ENCODE data around the gene MUC5AC.
"Not testable (repeated sequence)": the region's sequence is repeated elsewhere in the genome, so short reads cannot be mapped to it uniquely, and the experiment has no call there.

MUC5AC gene

DNA sequence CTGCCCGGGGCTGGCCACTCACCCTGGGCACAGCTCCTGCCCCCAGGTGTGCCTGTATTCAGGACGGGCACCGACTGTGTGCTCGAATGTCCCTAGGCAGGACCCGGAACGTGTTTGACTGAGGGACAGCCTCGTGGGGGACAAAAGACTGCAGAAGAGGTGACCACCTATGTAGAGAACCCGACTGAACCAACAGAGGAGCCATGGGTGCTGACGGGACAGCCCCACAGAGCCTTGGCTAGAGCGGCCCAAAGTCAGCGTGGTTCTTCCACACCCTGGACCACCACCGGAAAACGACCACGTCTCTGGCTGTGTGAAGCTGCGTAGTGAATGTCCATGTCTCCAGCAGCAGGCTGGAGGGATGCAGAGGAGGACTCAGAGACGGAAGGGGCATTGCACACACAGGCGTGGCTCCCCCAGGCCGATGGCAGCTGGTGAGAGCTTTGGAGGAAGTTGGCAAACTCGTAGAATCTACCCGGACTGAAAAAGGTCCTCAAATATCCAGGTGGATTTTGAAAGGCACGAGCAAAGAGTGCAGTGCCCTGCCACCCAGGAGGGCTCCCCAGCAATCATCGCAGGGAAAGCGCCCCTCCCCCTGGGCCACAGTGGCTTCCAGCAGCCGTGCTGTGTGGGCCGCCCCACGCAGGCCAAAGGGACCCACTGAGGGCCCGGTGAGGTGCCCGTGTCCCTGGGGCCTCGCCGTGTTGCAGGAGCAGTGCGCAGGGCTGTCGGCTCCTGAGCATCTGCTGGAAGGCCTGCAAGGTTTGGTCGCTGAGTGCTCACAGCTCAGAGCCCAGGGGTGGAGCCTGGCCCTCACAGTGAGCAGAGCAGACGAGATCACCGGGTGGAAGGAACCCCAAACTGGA lies 47.6 kb downstream of the MUC5AC start:
- in situ Hi-C loops (cut with MboI; ENCODE audit: low sequenced_read_pairs): no loop called here

DNA sequence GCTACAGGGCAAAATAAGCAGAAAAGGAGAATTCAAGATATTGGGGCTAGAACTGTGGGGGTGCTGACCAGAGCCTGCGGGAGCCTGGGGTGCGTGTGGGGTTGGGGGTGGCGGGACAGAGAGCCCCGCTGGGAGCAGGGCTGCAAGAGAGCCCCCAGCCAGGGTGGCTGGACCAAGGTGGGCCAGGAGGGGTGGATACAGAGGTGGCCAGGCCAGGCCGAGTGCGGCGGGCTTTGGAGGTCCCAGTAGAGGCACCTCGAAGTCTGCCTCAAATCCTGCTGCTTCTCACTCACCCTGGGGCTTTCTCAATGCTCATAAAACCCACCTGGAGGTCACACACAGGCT lies 48.2 kb downstream of the MUC5AC start:
- in situ Hi-C loops (cut with MboI; ENCODE audit: low sequenced_read_pairs): no loop called here

DNA sequence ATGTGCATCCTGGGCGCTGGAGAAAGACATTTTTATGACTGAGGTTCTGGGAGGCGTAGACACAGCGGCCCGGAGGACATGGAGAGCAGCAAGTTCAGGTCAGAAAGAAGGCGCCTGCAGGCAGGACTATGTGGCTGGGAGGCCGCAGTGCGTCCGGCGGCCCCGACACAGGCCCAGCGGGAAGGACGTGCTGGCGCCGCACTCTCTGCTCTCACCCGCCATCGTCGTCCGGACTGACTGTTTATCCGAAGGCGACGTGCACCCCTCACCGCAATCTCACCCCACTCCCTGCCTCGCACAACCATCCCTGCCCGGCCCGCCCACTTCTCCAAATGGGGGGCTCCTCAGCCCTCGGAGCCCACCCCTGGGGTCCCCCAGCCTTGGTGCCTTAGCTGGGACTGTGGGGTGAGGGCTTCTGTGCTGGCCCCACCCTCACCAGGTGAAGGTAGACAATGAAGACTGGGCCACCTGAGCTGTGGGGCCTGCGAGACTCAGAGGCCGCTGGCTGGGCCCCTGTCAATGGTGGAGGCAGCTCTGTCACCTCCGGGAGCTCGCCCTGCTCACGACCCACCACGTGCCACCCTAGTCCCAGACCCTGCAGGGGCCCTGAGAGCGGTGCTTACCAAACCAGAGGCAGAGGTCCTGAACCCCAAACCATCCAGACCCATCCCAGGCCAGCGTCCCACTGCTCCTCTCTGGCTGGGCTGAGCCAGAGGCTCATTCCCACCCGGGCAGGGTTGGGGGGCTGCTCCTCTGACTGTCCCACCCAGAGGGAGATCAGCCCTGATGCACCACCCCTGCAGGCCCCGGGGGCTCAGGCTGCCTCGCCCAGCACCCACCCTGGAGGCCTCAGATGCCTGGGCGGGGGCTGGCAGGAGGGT lies 48.9 kb downstream of the MUC5AC start:
- in situ Hi-C loops (cut with MboI; ENCODE audit: low sequenced_read_pairs): no loop called here

DNA sequence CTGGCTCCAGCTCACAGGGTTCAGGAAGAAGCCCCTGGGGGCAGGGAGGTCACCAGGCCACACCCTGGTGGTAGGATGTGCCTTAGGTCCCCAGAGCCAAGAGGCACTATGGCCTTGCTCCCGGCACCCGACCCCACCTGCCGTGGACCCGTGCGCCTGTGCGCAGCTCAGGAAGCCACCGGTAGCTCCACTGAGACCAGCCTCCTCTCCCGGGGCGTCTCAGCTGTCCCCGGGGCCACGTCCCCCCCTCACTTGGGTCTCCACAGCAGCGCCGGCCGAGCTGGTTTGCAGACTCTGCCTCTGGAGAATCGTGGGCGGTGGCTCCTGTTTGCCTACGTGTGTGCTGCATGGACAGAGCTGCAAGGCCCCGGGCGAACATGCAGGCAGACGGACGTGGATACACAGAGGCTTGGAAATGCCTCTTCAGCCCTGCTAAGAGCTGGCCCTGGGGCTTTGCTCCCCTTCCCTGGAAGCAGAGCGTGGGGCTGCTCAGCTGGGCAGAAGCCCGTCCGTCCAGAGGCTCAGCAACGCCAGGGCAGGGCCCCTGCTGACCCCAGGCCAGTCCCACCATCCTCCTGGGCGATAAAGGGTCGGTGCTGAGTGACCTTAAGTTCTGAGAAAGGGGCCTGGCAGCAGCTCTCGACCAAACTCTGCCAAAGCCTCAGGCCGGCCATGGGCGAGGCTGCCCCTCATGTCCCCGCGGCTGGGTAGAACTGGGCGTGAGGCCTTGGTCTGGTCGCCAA lies 49.8 kb downstream of the MUC5AC start:
- in situ Hi-C loops (cut with MboI; ENCODE audit: low sequenced_read_pairs): no loop called here

DNA sequence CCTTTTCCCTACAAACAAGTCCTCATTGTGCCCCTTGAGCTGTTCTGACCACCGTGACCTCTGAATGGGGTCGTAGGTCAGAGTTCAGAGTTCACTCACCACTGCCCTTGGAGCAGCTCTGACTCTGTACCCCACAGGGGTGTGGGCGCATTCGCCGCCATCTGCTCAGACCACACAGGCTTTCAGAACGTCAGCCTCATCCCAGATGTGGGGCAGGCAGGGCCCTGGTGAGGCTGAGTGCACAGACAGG lies 50.3 kb downstream of the MUC5AC start:
- in situ Hi-C loops (cut with MboI; ENCODE audit: low sequenced_read_pairs): no loop called here

DNA sequence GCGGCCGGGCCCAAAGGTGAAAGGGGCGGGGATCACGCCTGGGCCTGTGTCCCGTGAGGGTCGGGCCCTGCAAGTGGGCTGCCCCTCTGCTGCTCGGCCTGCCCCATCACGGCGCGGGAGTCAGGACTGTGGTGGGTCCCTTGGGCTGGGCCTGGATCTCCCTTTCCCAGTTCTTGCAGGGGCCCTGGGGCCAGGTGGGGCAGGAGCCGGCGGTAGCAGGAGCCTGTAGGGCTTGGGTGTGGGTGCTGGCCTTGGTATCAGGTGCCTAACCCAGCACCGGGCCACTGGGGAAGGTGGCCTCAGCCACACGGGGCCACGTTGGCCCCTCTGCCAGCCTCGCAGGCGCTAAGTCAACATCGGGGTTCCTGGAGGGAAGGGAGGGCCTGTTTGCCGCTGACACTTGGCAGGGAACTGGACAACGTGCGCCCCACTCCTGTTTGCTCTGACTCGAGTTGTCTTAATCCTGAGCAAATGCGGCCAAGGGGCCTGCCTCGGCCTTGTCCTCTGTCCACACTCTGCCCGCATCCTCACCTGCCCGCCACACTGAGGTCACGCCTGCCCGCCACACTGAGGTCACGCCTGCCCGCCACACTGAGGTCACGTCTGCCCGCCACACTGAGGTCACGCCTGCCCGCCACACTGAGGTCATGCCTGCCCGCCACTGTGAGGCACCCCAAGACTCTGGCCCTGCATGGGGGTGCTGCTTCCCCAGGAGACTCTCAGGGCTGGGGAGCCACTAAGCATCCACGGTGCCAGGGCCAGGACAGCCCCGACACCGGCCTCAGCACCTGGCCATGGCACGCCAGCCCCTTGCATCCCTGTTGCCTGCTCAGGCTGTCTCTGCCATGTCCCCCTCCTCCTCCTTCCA lies 50.9 kb downstream of the MUC5AC start:
- in situ Hi-C loops (cut with MboI; ENCODE audit: low sequenced_read_pairs): no loop called here

DNA sequence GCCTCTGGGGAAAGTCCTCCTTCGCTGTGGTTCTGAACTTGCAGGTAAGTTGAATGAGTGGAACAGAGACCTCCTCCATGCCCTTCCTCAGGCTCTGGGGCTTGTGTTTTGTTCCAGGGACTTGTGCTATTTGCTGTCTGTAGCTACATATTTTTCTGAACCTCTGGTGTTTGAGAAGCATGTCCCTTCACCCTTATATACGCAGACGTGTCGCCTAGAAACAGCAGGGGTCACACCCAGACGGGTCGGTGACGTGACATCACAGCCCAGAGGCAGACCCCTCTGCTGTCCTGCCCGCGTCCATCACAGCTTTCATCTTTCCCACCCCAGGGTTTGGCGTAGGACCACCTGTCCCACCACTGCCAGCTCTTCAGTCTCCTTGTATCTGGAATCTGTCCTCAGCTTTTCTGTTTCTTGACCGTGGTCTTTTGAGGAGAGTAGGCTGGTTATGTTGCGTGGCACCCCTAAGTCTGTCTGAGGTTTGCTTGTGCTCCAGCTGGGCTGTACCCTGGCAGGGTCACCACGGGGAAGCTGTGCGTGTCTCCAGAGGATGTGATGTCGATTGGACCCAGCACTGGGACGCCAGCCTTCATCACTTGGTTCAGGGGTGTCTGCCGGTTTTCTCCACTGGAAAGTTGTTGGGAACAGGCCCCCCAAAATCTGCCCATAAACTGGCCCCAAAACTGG lies 51.8 kb downstream of the MUC5AC start:
- in situ Hi-C loops (cut with MboI; ENCODE audit: low sequenced_read_pairs): no loop called here

DNA sequence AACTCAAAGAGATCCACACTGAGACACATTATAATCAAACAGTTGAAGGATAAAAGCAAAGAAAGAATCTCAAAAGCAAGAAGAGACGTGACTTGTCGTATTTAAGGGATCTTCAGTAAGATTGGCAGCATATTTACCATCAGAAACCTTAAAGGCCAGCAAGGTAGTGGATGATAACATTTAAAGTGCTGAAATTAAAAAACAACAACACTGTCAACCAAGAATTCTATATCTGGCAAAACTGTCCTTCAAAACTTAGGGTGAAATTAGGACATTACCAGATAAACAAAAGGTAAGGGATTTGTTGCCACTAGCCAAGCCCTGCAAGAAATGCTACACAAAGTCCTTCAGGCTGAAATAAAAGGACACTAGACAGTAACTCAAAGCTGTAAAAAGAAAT lies 54.1 kb downstream of the MUC5AC start:
- in situ Hi-C loops (cut with MboI; ENCODE audit: low sequenced_read_pairs): no loop called here

DNA sequence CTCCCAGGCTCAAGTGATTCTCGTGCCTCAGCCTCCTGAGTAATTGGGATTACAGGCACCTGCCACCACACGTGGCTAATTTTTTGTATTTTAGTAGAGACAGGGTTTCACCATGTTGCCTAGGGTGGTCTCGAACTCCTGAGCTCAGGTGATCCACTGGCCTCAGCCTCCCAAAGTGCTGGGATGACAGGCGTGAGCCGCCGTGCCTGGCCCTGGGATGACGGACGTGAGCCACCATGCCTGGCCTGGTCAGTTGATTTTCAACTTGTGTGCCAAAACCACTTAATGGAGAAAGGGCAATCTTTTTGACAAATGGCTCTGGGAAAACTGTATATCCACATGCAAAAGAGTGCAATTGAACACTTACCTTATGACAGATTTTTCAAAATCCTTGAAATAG lies 58.1 kb downstream of the MUC5AC start:
- in situ Hi-C loops (cut with MboI; ENCODE audit: low sequenced_read_pairs): not testable (repeated sequence)

DNA sequence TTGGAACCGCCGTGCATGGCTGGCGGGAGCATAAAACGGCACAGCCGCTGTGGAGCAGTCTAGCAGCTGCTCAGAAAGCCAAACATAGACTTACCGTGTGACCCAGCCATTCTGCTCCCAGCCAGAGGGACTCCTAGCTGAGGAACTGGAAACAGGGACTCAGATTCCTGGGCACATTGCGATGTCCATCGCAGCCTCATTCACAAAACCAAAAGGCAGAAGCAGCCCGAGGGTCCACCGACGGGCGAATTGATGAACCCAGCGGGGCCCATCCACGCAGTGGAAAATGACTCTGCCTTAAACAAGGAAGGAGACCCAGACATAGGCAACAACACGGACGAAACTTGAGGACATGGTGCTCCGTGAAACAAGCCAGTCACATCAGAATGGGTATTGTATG lies 59.4 kb downstream of the MUC5AC start:
- in situ Hi-C loops (cut with MboI; ENCODE audit: low sequenced_read_pairs): no loop called here

DNA sequence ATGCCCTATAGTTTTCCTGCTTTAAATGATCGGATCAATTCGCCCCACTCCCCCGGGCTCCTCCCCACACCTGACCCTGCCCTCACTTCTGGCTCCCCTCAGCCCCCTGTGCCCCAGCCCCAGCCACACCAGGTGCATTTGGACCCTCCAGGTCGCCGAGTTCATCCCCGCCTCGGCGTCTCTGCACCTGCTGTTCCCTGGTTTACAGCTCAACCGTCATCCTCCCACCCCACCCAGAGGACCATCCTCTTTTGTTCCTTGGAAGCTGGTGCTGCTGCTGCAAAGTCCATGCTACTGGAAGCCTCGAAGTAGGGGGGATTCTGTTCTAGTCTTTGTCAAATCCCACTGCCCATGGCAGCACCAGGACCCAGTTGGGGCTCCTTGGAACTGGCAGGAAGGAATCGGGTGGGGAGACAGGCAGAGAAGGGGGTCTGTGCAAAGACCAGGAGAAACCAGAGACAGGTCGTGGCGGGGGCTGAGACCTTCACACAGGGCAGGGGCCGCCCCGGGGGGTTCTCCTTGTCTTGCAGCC lies 60.6 kb downstream of the MUC5AC start:
- in situ Hi-C loops (cut with MboI; ENCODE audit: low sequenced_read_pairs): no loop called here

DNA sequence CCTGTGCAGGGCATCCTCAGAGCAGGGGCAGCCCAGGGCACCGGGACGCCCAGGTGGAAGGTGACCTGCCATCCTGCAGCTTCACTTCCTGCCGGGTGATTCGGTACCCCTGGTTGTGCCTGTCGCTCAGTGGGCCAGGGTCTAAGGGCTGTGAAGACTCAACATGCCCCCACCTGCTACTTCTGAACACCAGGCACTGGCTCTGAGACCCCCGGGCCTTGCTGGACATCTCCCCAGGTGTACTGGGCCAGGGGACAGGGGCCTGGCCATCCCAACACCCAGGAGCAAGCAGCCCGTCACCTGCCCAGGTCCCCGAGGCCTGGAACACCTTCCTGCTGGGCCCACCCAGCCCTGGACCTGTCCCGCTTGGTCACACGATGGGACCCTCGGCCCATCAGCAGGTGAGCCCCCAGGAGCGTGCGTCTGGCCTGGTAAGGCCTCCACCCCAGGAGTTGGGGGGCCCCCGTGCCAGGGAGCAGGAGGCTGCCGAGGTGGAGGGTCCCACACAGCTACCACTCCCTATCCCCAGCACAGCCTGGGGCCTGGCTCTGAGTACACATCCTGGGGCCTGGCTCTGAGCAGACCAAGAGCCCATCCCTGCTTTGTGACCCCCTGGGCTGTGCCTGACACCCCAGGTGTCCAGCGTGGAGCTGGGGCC lies 61.2 kb downstream of the MUC5AC start:
- in situ Hi-C loops (cut with MboI; ENCODE audit: low sequenced_read_pairs): no loop called here

DNA sequence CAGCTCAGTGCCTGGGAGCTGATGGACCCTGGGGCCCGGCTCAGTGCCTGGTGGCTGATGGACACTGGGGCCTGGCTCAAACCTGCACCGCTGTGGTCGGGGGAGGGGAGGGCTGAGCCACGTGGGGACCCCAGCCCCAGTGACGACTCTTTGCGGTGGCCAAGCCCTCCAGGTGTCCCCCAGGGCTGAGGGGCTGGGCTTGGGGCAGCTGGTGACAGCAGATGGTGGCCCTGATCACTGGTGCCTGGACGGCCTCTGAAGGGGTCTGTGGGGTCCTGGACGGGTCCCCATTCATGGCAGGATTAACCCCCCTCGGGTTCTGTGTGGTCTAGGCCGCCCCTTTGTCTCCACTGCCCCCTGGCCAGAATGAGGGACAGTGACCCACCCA lies 61.7 kb downstream of the MUC5AC start:
- in situ Hi-C loops (cut with MboI; ENCODE audit: low sequenced_read_pairs): no loop called here

DNA sequence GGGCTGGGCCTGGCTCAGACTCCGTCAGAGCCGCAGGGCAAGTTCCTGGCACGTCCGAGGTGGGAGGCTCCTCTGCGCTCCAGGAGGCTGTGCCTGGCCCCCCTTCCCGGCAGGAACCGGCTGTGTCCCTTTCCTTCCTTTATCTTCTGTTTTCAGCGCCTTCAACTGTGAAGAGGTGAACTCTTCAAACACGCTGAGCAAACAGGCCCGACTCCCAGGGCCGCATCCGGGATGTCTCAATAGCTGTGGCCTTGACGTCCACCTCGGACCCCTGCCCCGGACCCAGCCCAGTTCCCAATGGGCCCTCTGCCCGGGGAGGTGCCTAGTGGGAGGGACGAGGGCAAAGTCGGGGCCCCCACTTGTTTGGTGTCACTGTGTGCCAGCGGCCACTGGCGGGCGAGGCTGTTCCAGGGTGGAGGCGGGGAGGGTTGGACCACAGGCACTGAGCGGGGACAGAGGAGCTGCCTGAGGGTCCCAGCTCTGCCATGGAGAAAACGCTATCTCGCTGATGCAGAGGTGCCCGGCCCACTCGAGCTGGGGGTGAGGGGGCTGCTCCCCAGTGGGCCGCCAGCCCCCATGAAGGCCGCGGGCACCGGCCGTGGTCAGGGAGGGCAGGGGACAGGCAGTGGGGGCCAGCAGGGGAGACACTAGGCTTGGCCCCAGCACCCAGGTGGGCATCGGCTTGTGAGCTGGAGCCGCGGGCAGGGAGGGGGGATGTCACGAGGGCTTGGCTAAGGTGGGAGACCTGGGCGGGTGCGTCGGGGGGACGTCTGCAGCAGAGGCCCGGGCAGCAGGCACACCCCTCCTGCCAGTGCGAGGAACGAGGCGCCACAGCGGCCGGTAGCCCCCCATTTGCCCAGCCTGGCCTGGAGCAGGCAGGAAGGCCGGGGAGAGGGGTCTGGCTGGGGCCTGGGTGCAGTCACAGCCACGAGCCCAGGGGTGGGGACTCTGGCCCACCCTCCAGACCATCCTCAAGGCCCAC lies 62.4 kb downstream of the MUC5AC start:
- in situ Hi-C loops (cut with MboI; ENCODE audit: low sequenced_read_pairs): no loop called here

DNA sequence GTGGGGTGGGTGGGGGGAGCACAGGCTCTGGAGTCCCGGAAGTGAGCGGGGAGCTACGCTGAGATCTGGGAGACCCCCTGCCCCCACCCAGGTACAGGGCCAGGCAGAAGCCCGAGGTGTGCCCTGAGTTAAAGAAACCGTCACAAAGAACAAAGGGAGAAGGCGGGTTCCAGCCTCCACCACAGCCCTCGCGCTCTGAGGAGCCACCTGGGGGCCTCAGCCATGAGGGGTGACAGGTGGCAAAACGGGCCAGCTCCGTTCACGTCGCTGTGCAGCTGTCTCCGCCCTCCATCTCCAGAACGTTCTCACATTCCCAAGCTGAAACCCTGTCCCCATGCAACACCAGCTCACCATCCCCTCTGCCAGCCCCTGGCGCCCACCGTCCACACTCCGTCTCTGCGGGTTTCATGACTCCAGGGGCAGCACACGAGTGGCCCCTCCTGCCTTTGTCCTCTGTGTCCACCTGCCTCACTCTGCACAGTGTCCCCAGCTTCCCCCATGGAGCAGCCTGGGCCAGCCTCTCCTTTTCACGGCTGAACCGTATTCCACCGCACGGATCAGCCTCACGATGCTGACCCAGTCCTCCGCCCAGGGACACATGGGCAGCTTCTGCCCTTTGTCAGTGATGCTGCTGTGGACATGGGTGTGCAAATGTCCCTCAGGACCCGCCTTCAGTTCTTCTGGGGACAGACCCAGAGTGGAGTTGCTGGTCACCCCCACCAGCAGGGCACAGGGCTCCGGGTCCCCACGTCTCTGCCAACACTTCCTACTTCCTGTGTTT lies 63.4 kb downstream of the MUC5AC start:
- in situ Hi-C loops (cut with MboI; ENCODE audit: low sequenced_read_pairs): no loop called here

DNA sequence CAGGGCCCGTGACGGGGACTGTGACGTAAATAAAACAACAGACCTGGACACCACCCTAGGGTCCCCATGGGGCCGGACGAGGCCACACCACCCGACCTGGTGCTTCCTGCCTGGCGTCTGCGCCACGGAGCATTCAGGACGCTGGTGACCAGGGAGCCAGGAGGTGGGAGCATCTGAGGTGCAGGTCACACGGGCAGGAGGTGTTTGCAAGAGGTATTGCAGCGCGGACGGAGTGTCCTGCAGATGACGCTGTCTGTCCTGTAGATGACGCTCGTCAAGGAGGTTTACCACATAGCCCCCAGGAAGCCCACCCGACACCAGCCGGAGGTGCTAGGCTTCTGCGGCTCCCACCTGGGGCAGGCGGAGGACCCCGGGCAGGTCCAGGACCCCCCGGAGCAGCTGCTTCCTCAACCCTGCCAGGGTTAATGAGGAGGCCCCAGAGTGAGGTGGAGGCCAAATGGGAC lies 64.1 kb downstream of the MUC5AC start:
- in situ Hi-C loops (cut with MboI; ENCODE audit: low sequenced_read_pairs): no loop called here

Data from HL-60/S4 treated with phorbol 12-myristate 13-acetate at 8.2 ng/mL for 4 days and 3 days (cell line).